ENCODE measurements around the gene NUDT16L1. TPM values are rescaled to one million over a fixed set of nuclear protein-coding genes. Genes with fewer than 3 reads are reported as not detected.

Gene NUDT16L1
- total RNA-seq, 5 donors from 2014 or later (not counting 1 experiment from before 2014, with no cell fraction given) = 53.3 to 64.0 (median 62.2) TPM

DNA sequence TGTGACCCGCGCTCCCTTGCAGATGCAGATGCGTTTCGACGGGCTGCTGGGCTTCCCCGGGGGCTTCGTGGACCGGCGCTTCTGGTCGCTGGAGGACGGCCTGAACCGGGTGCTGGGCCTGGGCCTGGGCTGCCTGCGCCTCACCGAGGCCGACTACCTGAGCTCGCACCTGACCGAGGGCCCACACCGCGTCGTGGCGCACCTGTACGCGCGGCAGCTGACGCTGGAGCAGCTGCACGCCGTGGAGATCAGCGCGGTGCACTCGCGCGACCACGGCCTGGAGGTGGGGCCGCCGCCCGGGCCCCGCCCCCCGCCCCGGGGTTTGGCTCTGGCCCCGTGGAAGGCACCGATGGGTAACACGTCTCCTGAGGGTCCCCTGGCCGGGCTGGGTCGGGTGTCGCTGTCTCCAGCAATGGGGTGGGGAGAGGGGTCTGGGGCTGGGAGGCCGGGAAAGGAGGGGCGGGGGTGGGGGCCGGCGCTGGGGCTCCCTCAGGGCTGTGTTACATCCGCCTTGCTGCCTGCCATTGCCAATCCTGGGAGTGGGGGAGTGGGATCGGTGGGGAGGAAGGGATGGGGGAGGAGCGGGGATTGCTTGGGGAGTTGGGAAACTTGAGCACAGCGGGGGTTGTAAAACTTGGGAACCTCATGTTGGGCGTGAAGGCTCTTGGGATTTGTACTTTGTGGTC, 737 bp downstream of the NUDT16L1 start:
- Histone ChIP-seq H3K36me3 (ENCODE audit: control insufficient read depth in 2 of 2, extremely low read depth in 1 of 2, insufficient read depth in 1 of 2, low read length in 1 of 2) (peaks cover 19 to 42% of the 10 kb centered on the region in 2 donors), H3K27me3 (replicated peaks in 1 of 2; ENCODE audit: control insufficient read depth in 2 of 2, extremely low read depth in 1 of 2, insufficient read depth in 2 of 2, low read length in 1 of 2) (no peaks in the 10 kb centered on the region), H3K9me3 (no peaks in the 10 kb centered on the region), H3K4me3 (ENCODE audit: control insufficient read depth in 1 of 2, extremely low read depth in 1 of 2, low read length in 1 of 2) (peak overlapping the region; percentile 66 to 75), H3K27ac (ENCODE audit: low read length) (peak overlapping the region; percentile 41), H3K4me1 (ENCODE audit: control insufficient read depth in 1 of 2, extremely low read depth in 1 of 2, insufficient read depth in 2 of 2, low read length in 2 of 2) (peaks cover 5 to 43% of the 10 kb centered on the region in 2 experiments)
- POLR2A ChIA-PET = interaction anchor here in 1 of 2 donors (1.4 kb wide), 1 partner anchor 41 kb away, joined by 7 read pairs; the partner anchor contains the start of gene DNAAF8
- H3K27me3 Mint-ChIP-seq = no peaks in the 10 kb centered on the region
- DNase-seq (peak; percentile 20 to 71 (median 52)), ATAC-seq (replicated peaks in 1 of 4) (peak; percentile 40 to 51 (median 41))
- WGBS (ENCODE audit: insufficient coverage) = 4% methylated on average over 49 of the region's 54 CpGs
- H3K9me3 Mint-ChIP-seq = no peaks in the 10 kb centered on the region
- H3K4me1 Mint-ChIP-seq = peaks cover 17 to 22% (median 19%) of the 10 kb centered on the region in 3 donors
- peak overlapping the region; percentile 74 to 86 (median 78) for H3K4me3 Mint-ChIP-seq
- H3K36me3 Mint-ChIP-seq = peaks cover 4% of the 10 kb centered on the region
- CTCF ChIA-PET = interaction anchor here in 1 of 2 donors (0.6 to 1.1 kb wide), 3 partner anchors 41 to 189 kb away, joined by 4 to 5 read pairs (median 5); partner anchors contain the start of gene DNAAF8
- H3K27ac Mint-ChIP-seq = peak overlapping the region; percentile 49 to 75

GRCh38 chr16:4694642-4695451, 1.5 kb downstream of the NUDT16L1 start:
- CTCF ChIA-PET = interaction anchor here in 1 of 2 donors (1.0 to 1.1 kb wide), 3 partner anchors 40 to 78 kb away, joined by 4 to 5 read pairs (median 4); partner anchors contain the start of genes ANKS3 and DNAAF8
- POLR2A ChIA-PET = interaction anchor here in 1 of 2 donors (1.4 kb wide), 1 partner anchor 40 kb away, joined by 7 read pairs; the partner anchor contains the start of gene DNAAF8
- 75% methylated on average over 25 of the region's 26 CpGs for WGBS (ENCODE audit: insufficient coverage)
- Histone ChIP-seq H3K4me1 (ENCODE audit: control insufficient read depth in 1 of 2, extremely low read depth in 1 of 2, insufficient read depth in 2 of 2, low read length in 2 of 2) (peaks cover 5 to 51% of the 10 kb centered on the region in 2 experiments), H3K36me3 (ENCODE audit: control insufficient read depth in 2 of 2, extremely low read depth in 1 of 2, insufficient read depth in 1 of 2, low read length in 1 of 2) (peaks cover 14 to 46% of the 10 kb centered on the region in 2 donors), H3K27ac (ENCODE audit: low read length) (peak overlapping the region; percentile 41), H3K4me3 (ENCODE audit: control insufficient read depth in 1 of 2, extremely low read depth in 1 of 2, low read length in 1 of 2) (peak overlapping the region in 1 of 2 donors; percentile 66), H3K27me3 (replicated peaks in 1 of 2; ENCODE audit: control insufficient read depth in 2 of 2, extremely low read depth in 1 of 2, insufficient read depth in 2 of 2, low read length in 1 of 2) (no peaks in the 10 kb centered on the region), H3K9me3 (no peaks in the 10 kb centered on the region)
- Mint-ChIP-seq H3K9me3 (no peaks in the 10 kb centered on the region), H3K4me1 (peaks cover 17 to 22% (median 21%) of the 10 kb centered on the region in 3 donors), H3K27ac (peak overlapping the region; percentile 48 to 55), H3K4me3 (peak overlapping the region; percentile 74 to 81 (median 78)), H3K36me3 (peaks cover 9% of the 10 kb centered on the region), H3K27me3 (no peaks in the 10 kb centered on the region)
- DNase-seq (no peak), ATAC-seq (replicated peaks in 1 of 4) (no peak)

GRCh38 chr16:4695473-4696171, 2.3 kb downstream of the NUDT16L1 start:
- H3K4me3 Mint-ChIP-seq = peak overlapping the region; percentile 74 to 81 (median 78)
- Histone ChIP-seq H3K27ac (ENCODE audit: low read length) (no peak overlapping the region), H3K4me3 (ENCODE audit: control insufficient read depth in 1 of 2, extremely low read depth in 1 of 2, low read length in 1 of 2) (no peak overlapping the region), H3K4me1 (ENCODE audit: control insufficient read depth in 1 of 2, extremely low read depth in 1 of 2, insufficient read depth in 2 of 2, low read length in 2 of 2) (peaks cover 5 to 58% of the 10 kb centered on the region in 2 experiments), H3K27me3 (replicated peaks in 1 of 2; ENCODE audit: control insufficient read depth in 2 of 2, extremely low read depth in 1 of 2, insufficient read depth in 2 of 2, low read length in 1 of 2) (no peaks in the 10 kb centered on the region), H3K36me3 (ENCODE audit: control insufficient read depth in 2 of 2, extremely low read depth in 1 of 2, insufficient read depth in 1 of 2, low read length in 1 of 2) (peaks cover 14 to 50% of the 10 kb centered on the region in 2 donors), H3K9me3 (no peaks in the 10 kb centered on the region)
- H3K36me3 Mint-ChIP-seq = peaks cover 10% of the 10 kb centered on the region
- H3K4me1 Mint-ChIP-seq = peaks cover 17 to 29% (median 25%) of the 10 kb centered on the region in 3 donors
- ChIA-PET POLR2A (interaction anchor here in 1 of 2 donors (0.5 kb wide), 1 partner anchor 88 kb away, joined by 3 read pairs; no protein-coding TSS in a partner anchor), CTCF (interaction anchor here in 1 of 2 donors (1.0 kb wide), 1 partner anchor 39 kb away, joined by 4 read pairs; the partner anchor contains the start of genes ANKS3 and DNAAF8)
- H3K9me3 Mint-ChIP-seq = no peaks in the 10 kb centered on the region
- H3K27me3 Mint-ChIP-seq = no peaks in the 10 kb centered on the region
- WGBS (ENCODE audit: insufficient coverage) = 86% methylated on average over 5 of the region's 12 CpGs
- peak overlapping the region; percentile 48 to 55 for H3K27ac Mint-ChIP-seq
- DNase-seq (no peak), ATAC-seq (replicated peaks in 1 of 4) (no peak)

DNA sequence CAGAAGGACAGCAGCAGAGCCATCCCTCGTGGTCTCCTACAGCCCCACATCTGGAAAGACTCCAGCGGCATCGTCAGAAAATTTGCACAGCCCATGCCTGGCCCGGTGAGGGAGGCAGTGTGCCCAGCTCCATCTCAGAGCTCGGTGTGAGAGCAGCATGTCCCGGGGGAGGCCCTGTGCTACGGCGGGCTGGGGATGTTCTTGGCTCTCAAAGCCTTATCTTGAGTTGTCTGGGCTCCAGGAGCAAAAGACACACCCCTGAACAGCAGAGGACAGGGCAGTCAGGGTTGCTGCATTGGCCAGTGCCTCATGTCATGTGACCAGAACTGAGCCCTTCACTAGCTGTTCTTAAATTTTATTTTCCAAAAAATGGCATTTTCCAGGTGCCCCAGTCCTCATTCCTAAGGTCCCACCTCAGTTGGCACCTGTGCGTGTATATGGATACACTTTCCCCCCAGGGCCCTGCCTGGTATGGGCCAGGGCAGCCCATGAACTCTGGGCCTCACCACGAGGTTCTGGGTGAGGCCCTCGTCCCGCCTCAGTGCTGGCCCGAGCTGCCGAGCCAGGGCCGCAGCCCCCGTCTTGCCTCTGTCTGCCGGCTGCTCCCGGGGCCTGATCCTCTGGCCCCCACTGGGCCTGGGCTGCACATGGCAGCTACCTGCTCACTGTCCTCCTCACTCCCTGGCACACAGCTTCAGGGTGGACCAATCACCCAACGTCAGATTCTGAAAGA, 3.0 kb downstream of the NUDT16L1 start:
- H3K4me3 ChIP-seq (ENCODE audit: control insufficient read depth in 1 of 2, extremely low read depth in 1 of 2, low read length in 1 of 2) = no peak overlapping the region
- Mint-ChIP-seq H3K4me1 (peaks cover 13 to 27% (median 24%) of the 10 kb centered on the region in 3 donors), H3K27me3 (no peaks in the 10 kb centered on the region), H3K36me3 (peaks cover 10% of the 10 kb centered on the region), H3K4me3 (peak overlapping the region in 1 of 3 donors; percentile 34), H3K27ac (no peak overlapping the region), H3K9me3 (no peaks in the 10 kb centered on the region)
- H3K27me3 ChIP-seq (replicated peaks in 1 of 2; ENCODE audit: control insufficient read depth in 2 of 2, extremely low read depth in 1 of 2, insufficient read depth in 2 of 2, low read length in 1 of 2) = no peaks in the 10 kb centered on the region
- DNase-seq (no peak), ATAC-seq (replicated peaks in 1 of 4) (no peak)
- no peak overlapping the region for H3K27ac ChIP-seq (ENCODE audit: low read length)
- peaks cover 14 to 51% of the 10 kb centered on the region in 2 donors for H3K36me3 ChIP-seq (ENCODE audit: control insufficient read depth in 2 of 2, extremely low read depth in 1 of 2, insufficient read depth in 1 of 2, low read length in 1 of 2)
- H3K9me3 ChIP-seq = no peaks in the 10 kb centered on the region
- 92% methylated on average over 18 of the region's 19 CpGs for WGBS (ENCODE audit: insufficient coverage)
- ChIA-PET POLR2A (interaction anchor here in 1 of 2 donors (0.5 kb wide), 1 partner anchor 89 kb away, joined by 3 read pairs; no protein-coding TSS in a partner anchor), CTCF (no interaction called here)
- peaks cover 5 to 65% of the 10 kb centered on the region in 2 experiments for H3K4me1 ChIP-seq (ENCODE audit: control insufficient read depth in 1 of 2, extremely low read depth in 1 of 2, insufficient read depth in 2 of 2, low read length in 2 of 2)

DNA sequence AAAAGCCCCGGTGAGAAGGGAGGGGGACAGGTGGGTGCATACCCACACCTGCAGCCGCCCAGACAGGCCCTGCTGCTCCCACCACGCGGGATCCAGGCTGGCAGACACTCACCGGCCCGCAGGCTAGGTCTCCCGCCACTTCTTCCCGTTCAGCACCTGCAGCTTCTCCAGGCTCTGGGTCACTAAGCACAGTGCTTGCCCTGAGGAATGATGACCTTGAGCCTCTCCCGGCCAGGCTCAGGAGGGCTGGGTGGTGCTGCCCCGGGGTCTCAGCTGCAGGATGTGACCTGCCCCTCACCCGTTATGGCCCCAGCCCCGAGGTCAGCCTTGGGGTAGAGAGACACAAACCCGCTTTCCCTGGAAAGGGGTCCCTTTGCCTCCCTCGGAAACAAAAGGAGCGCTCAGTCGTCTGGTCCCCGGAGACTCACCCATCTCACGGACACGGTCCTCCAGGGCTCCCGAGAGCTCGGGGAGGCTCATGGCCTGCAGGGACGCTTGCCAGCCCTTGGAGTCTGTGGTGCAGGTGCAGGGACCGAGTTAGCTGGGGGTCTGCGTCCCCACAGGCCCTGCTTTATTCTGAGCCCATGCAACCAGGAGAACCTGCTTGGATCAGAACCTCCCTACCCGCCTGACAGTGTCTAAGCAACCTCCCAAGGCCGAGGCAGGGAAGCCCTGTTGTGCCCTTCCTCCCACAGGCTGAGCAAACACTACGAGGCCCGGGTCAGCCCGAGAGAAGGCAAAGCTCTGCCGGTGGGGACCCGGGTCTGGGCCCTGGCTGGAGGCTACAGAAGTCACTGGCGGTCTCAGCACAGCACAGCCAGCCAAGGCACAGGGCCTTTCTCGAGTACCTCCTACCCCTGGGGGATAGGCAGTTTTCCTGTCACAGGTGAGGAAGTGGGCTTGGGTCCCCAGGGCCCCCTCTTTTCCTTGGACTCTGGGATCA, 3.8 kb downstream of the NUDT16L1 start:
- no peak overlapping the region for H3K4me3 Mint-ChIP-seq
- H3K27me3 Mint-ChIP-seq = no peaks in the 10 kb centered on the region
- POLR2A ChIA-PET = no interaction called here
- DNase-seq (no peak), ATAC-seq (replicated peaks in 1 of 4) (no peak)
- H3K4me1 Mint-ChIP-seq = peaks cover 11 to 27% (median 23%) of the 10 kb centered on the region in 3 donors
- peaks cover 10% of the 10 kb centered on the region for H3K36me3 Mint-ChIP-seq
- 93% methylated on average over 25 of the region's 33 CpGs for WGBS (ENCODE audit: insufficient coverage)
- Histone ChIP-seq H3K9me3 (no peaks in the 10 kb centered on the region), H3K36me3 (ENCODE audit: control insufficient read depth in 2 of 2, extremely low read depth in 1 of 2, insufficient read depth in 1 of 2, low read length in 1 of 2) (peaks cover 19 to 56% of the 10 kb centered on the region in 2 donors), H3K27me3 (replicated peaks in 1 of 2; ENCODE audit: control insufficient read depth in 2 of 2, extremely low read depth in 1 of 2, insufficient read depth in 2 of 2, low read length in 1 of 2) (no peaks in the 10 kb centered on the region), H3K27ac (ENCODE audit: low read length) (no peak overlapping the region), H3K4me3 (ENCODE audit: control insufficient read depth in 1 of 2, extremely low read depth in 1 of 2, low read length in 1 of 2) (no peak overlapping the region), H3K4me1 (ENCODE audit: control insufficient read depth in 1 of 2, extremely low read depth in 1 of 2, insufficient read depth in 2 of 2, low read length in 2 of 2) (peaks cover 5 to 58% of the 10 kb centered on the region in 2 experiments)
- H3K9me3 Mint-ChIP-seq = no peaks in the 10 kb centered on the region
- CTCF ChIA-PET = no interaction called here
- H3K27ac Mint-ChIP-seq = no peak overlapping the region

Measured in T-cell (primary cell).